Measurements from ENCODE around the gene SLC38A1. TPM values are rescaled to one million over a fixed set of nuclear protein-coding genes. Genes with fewer than 3 reads are reported as not detected.

Gene SLC38A1
- total RNA-seq, 1 experiment from 2014 or later = 155 TPM

DNA sequence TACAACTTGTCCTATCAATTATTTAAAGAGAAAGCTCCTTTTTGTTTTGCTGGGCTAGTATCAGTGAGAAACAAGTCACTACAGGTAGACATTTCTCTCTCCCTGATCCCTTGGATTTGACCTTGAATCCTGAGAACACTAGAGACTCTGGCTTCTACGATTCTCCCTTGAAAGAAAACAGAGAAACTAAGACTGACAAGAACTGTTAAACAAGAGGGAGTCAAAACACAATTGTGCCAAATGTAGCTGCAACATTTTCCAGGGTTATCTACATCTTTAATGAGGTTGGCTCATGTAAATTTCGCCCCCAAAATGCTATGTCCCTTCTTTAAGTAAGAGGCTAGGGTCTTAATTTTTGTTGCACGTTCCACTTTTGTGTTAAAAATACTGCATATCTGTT, 62.4 kb downstream of the SLC38A1 start:
- Histone ChIP-seq H3K9ac (ENCODE audit: low read length) (no peak overlapping the region), H3K4me1 (ENCODE audit: control insufficient read depth in 1 of 2, insufficient read depth in 2 of 2, low read length in 2 of 2) (no peaks in the 10 kb centered on the region; a peak in 1 of 4 replicates), H4K20me1 (ENCODE audit: insufficient read depth) (no peaks in the 10 kb centered on the region), H2AFZ (ENCODE audit: low read depth, low read length, poor library complexity, severe bottlenecking) (no peak overlapping the region), H3K4me2 (ENCODE audit: low read length) (no peak overlapping the region), H3K9me3 (ENCODE audit: control insufficient read depth in 1 of 2, insufficient read depth in 1 of 2, low read depth in 1 of 2, low read length in 2 of 2) (no peaks in the 10 kb centered on the region), H3K9me2 (ENCODE audit: insufficient read depth) (no peaks in the 10 kb centered on the region), H3K36me3 (ENCODE audit: control insufficient read depth in 1 of 2, insufficient read depth in 2 of 2, low read length in 2 of 2) (peaks cover 36 to 46% of the 10 kb centered on the region in 2 experiments), H3K27me3 (ENCODE audit: insufficient read depth, low read length) (no peaks in the 10 kb centered on the region), H3K27ac (ENCODE audit: low read depth, low read length) (no peak overlapping the region), H3K4me3 (replicated peaks in 1 of 2; ENCODE audit: low read depth in 1 of 2, low read length in 2 of 2) (no peak overlapping the region), H3K79me2 (ENCODE audit: insufficient read depth, low read length) (peaks cover 39% of the 10 kb centered on the region)
- ATAC-seq (no peak), DNase-seq (ENCODE audit: low read depth, low spot score) (no peak)
- POLR2A ChIA-PET = no interaction called here
- TF ChIP-seq, protein P1, sequence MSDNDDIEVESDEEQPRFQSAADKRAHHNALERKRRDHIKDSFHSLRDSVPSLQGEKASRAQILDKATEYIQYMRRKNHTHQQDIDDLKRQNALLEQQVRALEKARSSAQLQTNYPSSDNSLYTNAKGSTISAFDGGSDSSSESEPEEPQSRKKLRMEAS (IDR thresholded peaks at IDR 0.05) = no peak
- TF ChIP-seq SIN3A (IDR thresholded peaks at IDR 0.05; ENCODE audit: low read depth) (no peak), ELF1 (IDR thresholded peaks at IDR 0.05; ENCODE audit: borderline replicate concordance, low read depth) (no peak), EZH2 (IDR thresholded peaks at IDR 0.05) (no peak), ZNF274 (IDR thresholded peaks at IDR 0.05; ENCODE audit: low read depth, low read length) (no peak), CEBPB (IDR thresholded peaks at IDR 0.05; ENCODE audit: low read depth) (no peak), ZFX (IDR thresholded peaks at IDR 0.05) (no peak), CBX3 (IDR thresholded peaks at IDR 0.05; ENCODE audit: low read depth) (no peak)
- TF ChIP-seq, protein P2, sequence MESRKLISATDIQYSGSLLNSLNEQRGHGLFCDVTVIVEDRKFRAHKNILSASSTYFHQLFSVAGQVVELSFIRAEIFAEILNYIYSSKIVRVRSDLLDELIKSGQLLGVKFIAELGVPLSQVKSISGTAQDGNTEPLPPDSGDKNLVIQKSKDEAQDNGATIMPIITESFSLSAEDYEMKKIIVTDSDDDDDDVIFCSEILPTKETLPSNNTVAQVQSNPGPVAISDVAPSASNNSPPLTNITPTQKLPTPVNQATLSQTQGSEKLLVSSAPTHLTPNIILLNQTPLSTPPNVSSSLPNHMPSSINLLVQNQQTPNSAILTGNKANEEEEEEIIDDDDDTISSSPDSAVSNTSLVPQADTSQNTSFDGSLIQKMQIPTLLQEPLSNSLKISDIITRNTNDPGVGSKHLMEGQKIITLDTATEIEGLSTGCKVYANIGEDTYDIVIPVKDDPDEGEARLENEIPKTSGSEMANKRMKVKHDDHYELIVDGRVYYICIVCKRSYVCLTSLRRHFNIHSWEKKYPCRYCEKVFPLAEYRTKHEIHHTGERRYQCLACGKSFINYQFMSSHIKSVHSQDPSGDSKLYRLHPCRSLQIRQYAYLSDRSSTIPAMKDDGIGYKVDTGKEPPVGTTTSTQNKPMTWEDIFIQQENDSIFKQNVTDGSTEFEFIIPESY (IDR thresholded peaks at IDR 0.05; ENCODE audit: extremely low read depth, insufficient replicate concordance, low read length) = no peak
- intact Hi-C loops (cut with micrococcal nuclease) = no loop called here
- RAD21 ChIA-PET (ENCODE audit: low non-redundant PET in 1 of 2, low total read pairs in 2 of 2, uncharacterized antibody in 2 of 2, unreplicated experiment in 2 of 2) = no interaction called here
- no TSS peak for BruUV-seq (replicated peaks)
- CTCF ChIA-PET = no interaction called here

DNA sequence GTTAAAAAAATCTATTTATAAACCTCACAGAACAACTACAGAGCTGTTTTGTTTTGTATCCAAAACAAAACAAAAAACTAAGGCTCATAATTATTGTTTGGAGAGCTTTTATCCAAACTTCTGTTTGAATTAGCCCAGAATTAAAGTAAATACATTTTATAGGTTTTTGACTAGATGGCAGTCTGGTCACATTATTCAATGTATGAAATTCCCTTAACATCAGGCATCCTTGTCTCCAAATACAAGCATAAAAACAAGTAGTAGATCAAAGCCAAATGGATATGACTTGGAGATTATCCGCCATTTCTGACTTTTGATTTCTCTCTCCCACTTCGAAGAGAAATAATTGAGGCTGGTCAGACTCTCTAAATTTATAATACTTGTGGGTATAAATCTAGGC, 63.5 kb downstream of the SLC38A1 start:
- intact Hi-C loops (cut with micrococcal nuclease) = no loop called here
- TF ChIP-seq FOSL1 (IDR thresholded peaks at IDR 0.05; ENCODE audit: low read depth) = no peak
- TF ChIP-seq EZH2phosphoT487 (IDR thresholded peaks at IDR 0.05; ENCODE audit: borderline replicate concordance) = no peak
- no peak for TF ChIP-seq RAD21 (IDR thresholded peaks at IDR 0.05; ENCODE audit: low read depth)
- no peak for TF ChIP-seq SRF (IDR thresholded peaks at IDR 0.05; ENCODE audit: low read depth)
- TF ChIP-seq YY1 (IDR thresholded peaks at IDR 0.05; ENCODE audit: extremely low read depth, insufficient replicate concordance, low read depth, low read length) = no peak
- TF ChIP-seq EGR1 (IDR thresholded peaks at IDR 0.05; ENCODE audit: low read depth) = no peak
- TF ChIP-seq ZNF274 (IDR thresholded peaks at IDR 0.05; ENCODE audit: low read depth, low read length) = no peak
- TF ChIP-seq, protein P3, sequence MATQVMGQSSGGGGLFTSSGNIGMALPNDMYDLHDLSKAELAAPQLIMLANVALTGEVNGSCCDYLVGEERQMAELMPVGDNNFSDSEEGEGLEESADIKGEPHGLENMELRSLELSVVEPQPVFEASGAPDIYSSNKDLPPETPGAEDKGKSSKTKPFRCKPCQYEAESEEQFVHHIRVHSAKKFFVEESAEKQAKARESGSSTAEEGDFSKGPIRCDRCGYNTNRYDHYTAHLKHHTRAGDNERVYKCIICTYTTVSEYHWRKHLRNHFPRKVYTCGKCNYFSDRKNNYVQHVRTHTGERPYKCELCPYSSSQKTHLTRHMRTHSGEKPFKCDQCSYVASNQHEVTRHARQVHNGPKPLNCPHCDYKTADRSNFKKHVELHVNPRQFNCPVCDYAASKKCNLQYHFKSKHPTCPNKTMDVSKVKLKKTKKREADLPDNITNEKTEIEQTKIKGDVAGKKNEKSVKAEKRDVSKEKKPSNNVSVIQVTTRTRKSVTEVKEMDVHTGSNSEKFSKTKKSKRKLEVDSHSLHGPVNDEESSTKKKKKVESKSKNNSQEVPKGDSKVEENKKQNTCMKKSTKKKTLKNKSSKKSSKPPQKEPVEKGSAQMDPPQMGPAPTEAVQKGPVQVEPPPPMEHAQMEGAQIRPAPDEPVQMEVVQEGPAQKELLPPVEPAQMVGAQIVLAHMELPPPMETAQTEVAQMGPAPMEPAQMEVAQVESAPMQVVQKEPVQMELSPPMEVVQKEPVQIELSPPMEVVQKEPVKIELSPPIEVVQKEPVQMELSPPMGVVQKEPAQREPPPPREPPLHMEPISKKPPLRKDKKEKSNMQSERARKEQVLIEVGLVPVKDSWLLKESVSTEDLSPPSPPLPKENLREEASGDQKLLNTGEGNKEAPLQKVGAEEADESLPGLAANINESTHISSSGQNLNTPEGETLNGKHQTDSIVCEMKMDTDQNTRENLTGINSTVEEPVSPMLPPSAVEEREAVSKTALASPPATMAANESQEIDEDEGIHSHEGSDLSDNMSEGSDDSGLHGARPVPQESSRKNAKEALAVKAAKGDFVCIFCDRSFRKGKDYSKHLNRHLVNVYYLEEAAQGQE (IDR thresholded peaks at IDR 0.05; ENCODE audit: low read depth) = no peak
- TF ChIP-seq, protein P4, sequence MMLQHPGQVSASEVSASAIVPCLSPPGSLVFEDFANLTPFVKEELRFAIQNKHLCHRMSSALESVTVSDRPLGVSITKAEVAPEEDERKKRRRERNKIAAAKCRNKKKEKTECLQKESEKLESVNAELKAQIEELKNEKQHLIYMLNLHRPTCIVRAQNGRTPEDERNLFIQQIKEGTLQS (IDR thresholded peaks at IDR 0.05) = no peak
- no peak for TF ChIP-seq SIN3A (IDR thresholded peaks at IDR 0.05; ENCODE audit: low read depth)

More for the DNA sequence above, 63.5 kb downstream of the SLC38A1 start:
- H3K27me3 ChIP-seq (ENCODE audit: insufficient read depth, low read length) = no peaks in the 10 kb centered on the region
- ATAC-seq (no peak), DNase-seq (ENCODE audit: low read depth, low spot score) (no peak)
- no TSS peak for BruUV-seq (replicated peaks)
- no peak overlapping the region for H3K9ac ChIP-seq (ENCODE audit: low read length)
- CTCF ChIA-PET = interaction anchor here (1.1 kb wide), 1 partner anchor 73 kb away, joined by 3 read pairs; no protein-coding TSS in a partner anchor
- H3K4me1 ChIP-seq (ENCODE audit: control insufficient read depth in 1 of 2, insufficient read depth in 2 of 2, low read length in 2 of 2) = no peaks in the 10 kb centered on the region; a peak in 1 of 4 replicates
- H2AFZ ChIP-seq (ENCODE audit: low read depth, low read length, poor library complexity, severe bottlenecking) = no peak overlapping the region
- H3K9me2 ChIP-seq (ENCODE audit: insufficient read depth) = no peaks in the 10 kb centered on the region
- no peaks in the 10 kb centered on the region for H4K20me1 ChIP-seq (ENCODE audit: insufficient read depth)
- RAD21 ChIA-PET (ENCODE audit: low non-redundant PET in 1 of 2, low total read pairs in 2 of 2, uncharacterized antibody in 2 of 2, unreplicated experiment in 2 of 2) = no interaction called here
- H3K27ac ChIP-seq (ENCODE audit: low read depth, low read length) = no peak overlapping the region
- POLR2A ChIA-PET = no interaction called here
- no peak overlapping the region for H3K4me3 ChIP-seq (replicated peaks in 1 of 2; ENCODE audit: low read depth in 1 of 2, low read length in 2 of 2)
- no peaks in the 10 kb centered on the region for H3K9me3 ChIP-seq (ENCODE audit: control insufficient read depth in 1 of 2, insufficient read depth in 1 of 2, low read depth in 1 of 2, low read length in 2 of 2)
- H3K4me2 ChIP-seq (ENCODE audit: low read length) = no peak overlapping the region
- peaks cover 45 to 47% of the 10 kb centered on the region in 2 experiments for H3K36me3 ChIP-seq (ENCODE audit: control insufficient read depth in 1 of 2, insufficient read depth in 2 of 2, low read length in 2 of 2)
- peaks cover 28% of the 10 kb centered on the region for H3K79me2 ChIP-seq (ENCODE audit: insufficient read depth, low read length)

Data from HCT116 (cell line).